ENCODE data around the gene CLCNKA.

Gene CLCNKA

DNA sequence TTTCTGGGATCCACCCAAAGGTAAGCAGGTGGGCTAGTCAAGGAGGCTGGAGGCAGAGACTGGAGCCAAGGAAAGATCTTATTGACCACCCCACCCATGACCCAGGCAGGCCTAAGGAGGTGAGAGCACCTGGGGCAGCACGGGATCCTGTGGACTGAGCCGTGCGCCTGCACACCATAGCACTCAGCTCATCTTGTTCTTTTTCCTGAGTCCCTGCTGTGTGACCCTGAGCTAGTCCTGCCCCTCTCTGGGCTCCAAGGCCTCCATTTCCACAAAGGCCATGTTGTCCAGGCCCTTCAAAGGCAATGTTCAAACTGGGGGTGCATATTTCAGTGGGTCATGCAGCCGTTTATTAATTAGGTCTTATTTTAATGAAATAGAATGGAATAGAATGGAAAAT is 44.4 kb downstream of the CLCNKA start:
- TF ChIP-seq, protein P1, sequence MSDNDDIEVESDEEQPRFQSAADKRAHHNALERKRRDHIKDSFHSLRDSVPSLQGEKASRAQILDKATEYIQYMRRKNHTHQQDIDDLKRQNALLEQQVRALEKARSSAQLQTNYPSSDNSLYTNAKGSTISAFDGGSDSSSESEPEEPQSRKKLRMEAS (IDR thresholded peaks at IDR 0.05; ENCODE audit: low read depth, low read length), result no peak
- TF ChIP-seq, protein P2, sequence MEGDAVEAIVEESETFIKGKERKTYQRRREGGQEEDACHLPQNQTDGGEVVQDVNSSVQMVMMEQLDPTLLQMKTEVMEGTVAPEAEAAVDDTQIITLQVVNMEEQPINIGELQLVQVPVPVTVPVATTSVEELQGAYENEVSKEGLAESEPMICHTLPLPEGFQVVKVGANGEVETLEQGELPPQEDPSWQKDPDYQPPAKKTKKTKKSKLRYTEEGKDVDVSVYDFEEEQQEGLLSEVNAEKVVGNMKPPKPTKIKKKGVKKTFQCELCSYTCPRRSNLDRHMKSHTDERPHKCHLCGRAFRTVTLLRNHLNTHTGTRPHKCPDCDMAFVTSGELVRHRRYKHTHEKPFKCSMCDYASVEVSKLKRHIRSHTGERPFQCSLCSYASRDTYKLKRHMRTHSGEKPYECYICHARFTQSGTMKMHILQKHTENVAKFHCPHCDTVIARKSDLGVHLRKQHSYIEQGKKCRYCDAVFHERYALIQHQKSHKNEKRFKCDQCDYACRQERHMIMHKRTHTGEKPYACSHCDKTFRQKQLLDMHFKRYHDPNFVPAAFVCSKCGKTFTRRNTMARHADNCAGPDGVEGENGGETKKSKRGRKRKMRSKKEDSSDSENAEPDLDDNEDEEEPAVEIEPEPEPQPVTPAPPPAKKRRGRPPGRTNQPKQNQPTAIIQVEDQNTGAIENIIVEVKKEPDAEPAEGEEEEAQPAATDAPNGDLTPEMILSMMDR (IDR thresholded peaks at IDR 0.05; ENCODE audit: low read depth, low read length), result no peak
- no peak for TF ChIP-seq MYC (IDR thresholded peaks at IDR 0.05; ENCODE audit: low read depth, low read length)
- no peak for TF ChIP-seq POLR2A (IDR thresholded peaks at IDR 0.05; ENCODE audit: extremely low read depth, insufficient read length)
- no peak overlapping the region for H3K4me3 ChIP-seq (ENCODE audit: low read depth, low read length)
- no peak for DNase-seq (ENCODE audit: low read depth)

DNA sequence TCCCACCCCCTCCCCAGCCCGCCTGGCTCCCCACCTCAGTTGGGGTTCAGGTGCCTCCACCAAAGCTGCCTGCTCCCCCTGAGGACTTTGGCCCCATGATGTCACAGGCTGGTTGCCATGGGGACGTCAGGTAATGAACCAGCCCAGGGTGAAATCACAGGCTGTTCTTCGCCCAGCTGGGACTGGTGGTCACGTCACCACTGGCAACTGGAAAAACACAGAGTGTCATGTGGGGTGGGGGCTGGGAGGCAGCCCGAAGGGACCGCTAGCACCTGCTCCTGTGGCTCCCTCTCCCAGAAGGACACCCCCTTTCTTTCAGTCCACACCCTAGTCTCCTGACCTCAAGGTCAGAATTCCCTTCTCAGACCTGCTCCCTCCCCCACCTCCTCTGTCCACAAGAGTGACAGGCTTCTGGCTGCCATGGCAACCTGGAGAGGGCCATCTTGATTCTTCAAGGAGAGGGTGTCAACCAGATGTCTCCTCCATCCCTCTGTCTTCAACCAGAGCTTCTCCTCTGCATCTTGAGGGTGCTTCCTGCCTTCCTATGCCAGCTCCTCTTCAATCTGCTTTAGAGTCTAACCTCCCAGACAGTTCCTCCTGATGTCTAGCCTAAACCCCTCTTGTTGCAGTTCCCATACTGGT is 45.4 kb downstream of the CLCNKA start:
- no peak for DNase-seq (ENCODE audit: low read depth)
- TF ChIP-seq, protein P2 (IDR thresholded peaks at IDR 0.05; ENCODE audit: low read depth, low read length), result no peak
- TF ChIP-seq POLR2A (IDR thresholded peaks at IDR 0.05; ENCODE audit: extremely low read depth, insufficient read length) (no peak), MYC (IDR thresholded peaks at IDR 0.05; ENCODE audit: low read depth, low read length) (no peak)
- TF ChIP-seq, protein P1 (IDR thresholded peaks at IDR 0.05; ENCODE audit: low read depth, low read length), result no peak
- H3K4me3 ChIP-seq (ENCODE audit: low read depth, low read length), result no peak overlapping the region

DNA sequence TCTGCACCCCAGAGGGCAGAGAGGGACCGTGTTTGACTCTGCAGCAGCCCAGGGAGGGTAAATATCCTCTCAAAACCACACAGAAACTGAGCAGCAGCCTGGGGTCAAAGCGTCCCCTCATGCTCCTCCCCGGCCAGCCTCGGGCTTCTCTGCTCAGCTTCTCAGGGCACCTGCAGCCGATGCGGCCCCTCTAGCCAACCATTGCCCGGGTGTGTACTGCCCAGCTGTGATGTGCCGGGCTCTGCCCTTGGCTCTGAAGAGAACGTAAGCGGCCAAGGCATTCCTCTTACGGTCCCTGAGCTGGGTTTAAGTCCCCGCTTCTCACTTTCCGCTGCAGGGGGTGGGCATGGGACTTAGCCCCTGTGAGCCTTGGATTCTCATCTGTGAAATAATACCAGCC is 46.1 kb downstream of the CLCNKA start:
- TF ChIP-seq, protein P2 (IDR thresholded peaks at IDR 0.05; ENCODE audit: low read depth, low read length), result no peak
- no peak for TF ChIP-seq MYC (IDR thresholded peaks at IDR 0.05; ENCODE audit: low read depth, low read length)
- TF ChIP-seq, protein P1 (IDR thresholded peaks at IDR 0.05; ENCODE audit: low read depth, low read length), result no peak
- no peak for TF ChIP-seq POLR2A (IDR thresholded peaks at IDR 0.05; ENCODE audit: extremely low read depth, insufficient read length)
- no peak overlapping the region for H3K4me3 ChIP-seq (ENCODE audit: low read depth, low read length)
- no peak for DNase-seq (ENCODE audit: low read depth)

DNA sequence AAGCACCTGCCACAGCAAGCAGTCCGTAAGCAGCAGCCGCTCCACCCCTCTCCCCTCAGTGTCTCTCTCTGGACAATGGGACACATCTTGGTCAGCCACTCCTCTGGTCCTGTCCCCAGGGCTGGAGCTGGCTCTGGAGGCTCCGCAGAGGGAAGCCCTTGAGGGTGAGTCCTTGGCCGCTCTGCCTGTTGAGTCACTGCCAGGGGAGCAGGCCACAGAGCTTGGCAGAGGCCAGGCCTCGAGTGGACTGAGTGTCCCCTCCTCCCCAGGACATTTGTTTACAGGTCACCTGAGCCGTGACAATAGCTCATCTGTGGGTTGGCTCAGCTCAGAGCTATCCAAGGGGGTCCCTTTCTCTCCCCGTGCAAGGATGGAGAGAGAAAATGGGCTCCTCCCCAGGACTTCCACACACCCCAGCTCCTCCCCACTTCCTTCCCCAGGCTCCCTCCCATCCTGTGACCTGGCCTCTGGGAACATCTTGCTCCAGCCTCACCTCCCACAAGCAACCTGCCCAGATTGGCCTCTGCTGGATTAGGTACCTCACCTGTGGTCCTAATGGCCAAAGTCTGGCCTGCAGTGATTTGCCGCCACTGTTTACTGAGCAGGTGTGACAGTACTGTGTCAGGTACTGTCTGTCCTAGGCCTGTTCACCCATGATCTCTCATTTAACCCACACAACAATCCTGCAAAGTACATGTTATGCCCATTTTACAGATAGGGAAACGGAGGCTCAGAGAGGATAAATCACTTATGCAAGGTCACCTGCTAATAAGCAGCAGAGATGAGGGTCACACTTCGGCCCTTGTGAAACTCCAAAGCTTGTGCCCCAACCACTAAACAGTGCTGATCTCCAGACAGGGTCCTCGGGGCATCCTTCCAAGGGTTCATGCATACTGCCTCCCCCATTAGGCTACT is 46.8 kb downstream of the CLCNKA start:
- TF ChIP-seq POLR2A (IDR thresholded peaks at IDR 0.05; ENCODE audit: extremely low read depth, insufficient read length), result no peak
- no peak for TF ChIP-seq MYC (IDR thresholded peaks at IDR 0.05; ENCODE audit: low read depth, low read length)
- TF ChIP-seq, protein P1 (IDR thresholded peaks at IDR 0.05; ENCODE audit: low read depth, low read length), result no peak
- TF ChIP-seq, protein P2 (IDR thresholded peaks at IDR 0.05; ENCODE audit: low read depth, low read length), result no peak
- H3K4me3 ChIP-seq (ENCODE audit: low read depth, low read length), result no peak overlapping the region
- DNase-seq (ENCODE audit: low read depth), result no peak

DNA sequence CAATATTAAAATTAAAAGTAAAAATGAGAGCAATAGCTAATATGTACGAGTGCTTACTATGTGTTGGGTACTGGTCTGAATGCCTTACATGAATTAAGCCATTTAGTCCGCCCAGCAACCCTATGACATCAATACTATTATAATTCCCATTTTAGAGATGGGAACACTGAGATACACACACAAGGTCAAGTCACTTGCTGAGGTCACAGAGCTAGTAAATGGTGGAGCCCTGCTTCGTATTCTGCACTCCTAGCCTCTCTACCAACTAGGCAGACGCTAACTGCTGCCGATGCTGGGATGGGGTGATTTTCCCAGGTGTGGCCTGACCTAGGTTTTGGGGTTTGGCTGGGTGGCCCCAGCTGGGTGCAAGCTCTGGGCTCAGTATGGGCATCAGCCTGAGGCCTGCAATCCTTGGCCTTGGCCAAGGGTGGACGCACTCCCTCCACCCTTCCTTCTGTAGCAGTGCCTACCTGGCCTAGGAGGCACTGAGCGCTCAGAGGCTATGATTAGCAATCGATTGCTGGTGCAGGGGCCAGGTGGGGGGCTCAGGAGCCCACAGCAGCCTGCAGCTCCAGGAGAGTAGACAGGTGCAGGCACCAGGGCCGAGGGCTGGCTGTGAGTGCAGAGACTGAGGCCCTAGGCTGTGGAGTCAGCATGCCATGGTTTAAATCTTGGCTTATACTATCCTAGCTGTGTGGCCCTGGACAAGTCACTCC is 49.0 kb downstream of the CLCNKA start:
- TF ChIP-seq POLR2A (IDR thresholded peaks at IDR 0.05; ENCODE audit: extremely low read depth, insufficient read length), result no peak
- TF ChIP-seq, protein P1 (IDR thresholded peaks at IDR 0.05; ENCODE audit: low read depth, low read length), result no peak
- no peak for TF ChIP-seq MYC (IDR thresholded peaks at IDR 0.05; ENCODE audit: low read depth, low read length)
- TF ChIP-seq, protein P2 (IDR thresholded peaks at IDR 0.05; ENCODE audit: low read depth, low read length), result no peak
- DNase-seq (ENCODE audit: low read depth), result no peak
- H3K4me3 ChIP-seq (ENCODE audit: low read depth, low read length), result no peak overlapping the region

Data from NB4 (cell line).